GM23338 (cell line): ENCODE results near the gene DNAJC4. TPM values are rescaled to one million over a fixed set of nuclear protein-coding genes. Genes with fewer than 3 reads are reported as not detected.
A peak's percentile ranks its signal among the peaks of the same experiment; 100 is the strongest.
"Not testable (repeated sequence)": the region's sequence is repeated elsewhere in the genome, so short reads cannot be mapped to it uniquely, and the experiment has no call there.

Experiments
- ATAC-seq: fragments of 200-7000 bp; cut with Tn5 transposase; 3 replicates; pipeline ENCODE4 v1.9.1; 2020
- DNase-seq: peaks from one replicate; pipeline ENCODE4 v3.0.0-alpha.2; 2015; ENCODE audit warnings: low spot score
- H2AFZ ChIP-seq: fragments of 200-600 bp; sonication (generic); 2 replicates; pipeline ENCODE4 v1.8.0; 2016; ENCODE audit warnings: antibody characterized with exemption, mild to moderate bottlenecking, moderate library complexity
- H3F3A ChIP-seq: fragments of 200-600 bp; sonication (generic); replicated peaks from 2 replicates; pipeline ENCODE4 v1.8.0; 2017; ENCODE audit warnings: antibody characterized with exemption, mixed run types, low read depth
- H3K27ac ChIP-seq: fragments of 200-600 bp; sonication (generic); 2 replicates; pipeline ENCODE4 v1.6.1; 2016; ENCODE audit warnings: low read depth
- H3K27me3 ChIP-seq: fragments of 200-600 bp; sonication (generic); 2 replicates; pipeline ENCODE4 v1.8.0; 2016; ENCODE audit warnings: mild to moderate bottlenecking, mixed run types, moderate library complexity; ENCODE audit not compliant: insufficient read depth
- H3K36me3 ChIP-seq: fragments of 200-600 bp; sonication (generic); 2 replicates; pipeline ENCODE4 v1.8.0; 2016; ENCODE audit warnings: mild to moderate bottlenecking; ENCODE audit not compliant: insufficient read depth
- H3K4me1 ChIP-seq: fragments of 200-600 bp; sonication (generic); 2 replicates; pipeline ENCODE4 v1.8.0; 2016; ENCODE audit warnings: mild to moderate bottlenecking, moderate library complexity; ENCODE audit not compliant: insufficient read depth
- H3K4me2 ChIP-seq: fragments of 200-600 bp; sonication (generic); 2 replicates; pipeline ENCODE4 v1.7.1; 2017; ENCODE audit warnings: mixed run types
- H3K4me3 ChIP-seq: fragments of 200-600 bp; sonication (generic); 2 replicates; pipeline ENCODE4 v1.6.1; 2016; ENCODE audit warnings: mixed run types
- H3K79me2 ChIP-seq: fragments of 200-600 bp; sonication (generic); replicated peaks from 2 replicates; pipeline ENCODE4 v1.8.0; 2017; ENCODE audit warnings: mild to moderate bottlenecking; ENCODE audit not compliant: insufficient read depth
- H3K9me2 ChIP-seq: fragments of 200-600 bp; sonication (generic); 2 replicates; pipeline ENCODE4 v1.8.0; 2017; ENCODE audit not compliant: insufficient read depth
- H4K20me1 ChIP-seq: fragments of 200-600 bp; sonication (generic); replicated peaks from 2 replicates; pipeline ENCODE4 v1.8.0; 2017; ENCODE audit warnings: mild to moderate bottlenecking; ENCODE audit not compliant: insufficient read depth
- H3K27ac Mint-ChIP-seq: 2 replicates; pipeline ENCODE4 v1.8.0; 2020; ENCODE audit warnings: inconsistent platforms, mild to moderate bottlenecking, moderate library complexity, mixed read lengths
- H3K27me3 Mint-ChIP-seq: 3 replicates; pipeline ENCODE4 v1.8.0; 2022; ENCODE audit warnings: low read depth, mild to moderate bottlenecking, moderate library complexity, mixed read lengths, inconsistent platforms; ENCODE audit not compliant: insufficient read depth, poor library complexity
- H3K36me3 Mint-ChIP-seq: 3 replicates; pipeline ENCODE4 v1.8.0; 2021; ENCODE audit warnings: low read depth, mild to moderate bottlenecking, inconsistent platforms, moderate library complexity, mixed read lengths
- H3K4me1 Mint-ChIP-seq: 3 replicates; pipeline ENCODE4 v1.8.0; 2020; ENCODE audit warnings: mild to moderate bottlenecking, inconsistent platforms, mixed read lengths
- H3K4me3 Mint-ChIP-seq: 3 replicates; pipeline ENCODE4 v1.8.0; 2021; ENCODE audit warnings: moderate library complexity, mild to moderate bottlenecking, inconsistent platforms, mixed read lengths
- H3K9me3 Mint-ChIP-seq: 3 replicates; pipeline ENCODE4 v1.8.0; 2020; ENCODE audit warnings: moderate library complexity, mild to moderate bottlenecking, inconsistent platforms, mixed read lengths
- JUNB ChIP-seq: IDR thresholded peaks from one replicate; pipeline ENCODE4 v1.6.1; 2016; ENCODE audit warnings: antibody characterized with exemption; ENCODE audit not compliant: unreplicated experiment
- NANOG ChIP-seq: IDR thresholded peaks from 2 replicates; pipeline ENCODE4 v1.6.1; 2016; ENCODE audit warnings: antibody characterized with exemption, borderline replicate concordance
- REST ChIP-seq: IDR thresholded peaks from one replicate; pipeline ENCODE4 v1.6.1; 2018; ENCODE audit warnings: antibody characterized with exemption; ENCODE audit not compliant: unreplicated experiment
- STAT1 ChIP-seq: IDR thresholded peaks from one replicate; pipeline ENCODE4 v1.6.1; 2016; ENCODE audit warnings: antibody characterized with exemption; ENCODE audit not compliant: unreplicated experiment
- ZNF114 ChIP-seq: fragments of 250-450 bp; sonication (Bioruptor Pico); IDR thresholded peaks from 2 replicates; pipeline ENCODE4 v1.5.0; 2020; ENCODE audit warnings: mild to moderate bottlenecking, moderate library complexity
- ZNF462 ChIP-seq: fragments of 250-450 bp; sonication (Bioruptor Pico); IDR thresholded peaks from 2 replicates; pipeline ENCODE4 v1.5.0; 2020; ENCODE audit warnings: mild to moderate bottlenecking, moderate library complexity
- polyA plus RNA-seq: library from polyadenylated mRNA; unstranded; fragments of >200 nt; fragmentation: Nextera tagmentation; extraction: Ambion mirVana; gene quantifications from 2 replicates; pipeline ENCODE4 v1.2.1, GENCODE V29; 2016
- total RNA-seq: library from RNA; depleted of rRNA; stranded (reverse); fragments of >200 nt; shearing (Covaris generic); gene quantifications from 2 replicates; pipeline ENCODE4 v1.2.3, GENCODE V29; 2014

DNAJC4 gene
- total and polyA plus RNA-seq, 2 experiments from 2014 or later, result 10.5 to 34.4 TPM

- H3K27me3 ChIP-seq, result no peaks in the 10 kb centered on the region
- peak; percentile 65 for DNase-seq
- peaks cover 26% of the 10 kb centered on the region for H3K79me2 ChIP-seq
- TF ChIP-seq JUNB (no peak), ZNF114 (CRISPR knock-in tag) (no peak), NANOG (no peak), STAT1 (no peak), ZNF462 (CRISPR knock-in tag) (no peak), REST (no peak)
- Mint-ChIP-seq H3K4me1 (peaks cover 47% of the 10 kb centered on the region), H3K36me3 (peaks cover 17% of the 10 kb centered on the region), H3K27me3 (peaks cover 37% of the 10 kb centered on the region), H3K4me3 (peak overlapping the region; percentile 87), H3K9me3 (no peaks in the 10 kb centered on the region), H3K27ac (peak overlapping the region; percentile 88)
- no peaks in the 10 kb centered on the region for H3K9me2 ChIP-seq
- no peak overlapping the region for H3K27ac ChIP-seq
- no peaks in the 10 kb centered on the region for H3K36me3 ChIP-seq
- H3F3A ChIP-seq, result peaks cover 51% of the 10 kb centered on the region
- H3K4me1 ChIP-seq, result peaks cover 44% of the 10 kb centered on the region
- H3K4me2 ChIP-seq, result peak overlapping the region; percentile 93
- no peaks in the 10 kb centered on the region; the same call in 1 of the 2 replicates for H4K20me1 ChIP-seq
- peak overlapping the region; percentile 99 for H3K4me3 ChIP-seq
- no peak for ATAC-seq
- no peak overlapping the region for H2AFZ ChIP-seq
Measured at GRCh38 chr11:64245797-64246620, 15.7 kb downstream of the DNAJC4 start.

GRCh38 chr11:64246621-64246870, 16.2 kb downstream of the DNAJC4 start:
- not testable (repeated sequence) for DNase-seq, H4K20me1 ChIP-seq, H3K9me2 ChIP-seq, H2AFZ ChIP-seq, H3K27ac Mint-ChIP-seq, H3K27me3 ChIP-seq, H3K27ac ChIP-seq, H3K9me3 Mint-ChIP-seq, ATAC-seq, H3K36me3 ChIP-seq
- H3K27me3 Mint-ChIP-seq, result peaks cover 36% of the 10 kb centered on the region
- Histone ChIP-seq H3K4me2 (peak overlapping the region; percentile 93; the same call in 1 of the 2 replicates), H3F3A (peaks cover 51% of the 10 kb centered on the region), H3K4me3 (peak overlapping the region; percentile 99), H3K79me2 (peaks cover 26% of the 10 kb centered on the region), H3K4me1 (peaks cover 44% of the 10 kb centered on the region)
- H3K4me3 Mint-ChIP-seq, result peak overlapping the region; percentile 88; the same call in 2 of the 3 replicates
- H3K36me3 Mint-ChIP-seq, result peaks cover 17% of the 10 kb centered on the region
- H3K4me1 Mint-ChIP-seq, result peaks cover 47% of the 10 kb centered on the region
